D341Med (cell line): ENCODE results near the gene UGT1A6.
"Not testable (repeated sequence)": the region's sequence is repeated elsewhere in the genome, so short reads cannot be mapped to it uniquely, and the experiment has no call there.

ENCODE experiments used
- DNase-seq: peaks from one replicate; pipeline ENCODE4 v3.0.0; 2012; ENCODE audit warnings: low spot score

The UGT1A6 gene

GRCh38 chr2:233692648-233693047, at the start of gene UGT1A6:
UGT1A6 (plus strand) TSS chr2:233692890; CDS start chr2:233693005, 115 bp downstream.
- no peak for DNase-seq

DNA sequence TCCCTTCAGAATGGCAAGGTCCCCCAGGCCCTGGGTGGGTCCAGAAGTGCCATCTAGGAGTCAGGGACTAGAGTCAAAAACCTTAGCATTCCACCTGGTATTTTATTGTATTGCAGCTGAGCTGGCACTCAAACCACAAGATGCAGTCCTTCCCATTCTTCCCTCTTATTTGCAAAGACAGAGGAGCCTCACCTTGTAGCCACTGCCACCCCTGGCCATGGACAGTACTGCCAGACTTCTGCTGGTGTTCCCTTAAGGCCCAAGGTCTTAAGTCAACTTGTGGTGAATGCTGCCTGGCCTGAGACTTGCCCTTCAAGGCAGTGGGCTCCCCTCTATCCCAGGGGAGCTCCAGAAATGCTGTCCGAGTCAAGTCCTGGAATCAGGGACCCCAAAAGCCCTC, 49.6 kb upstream of the UGT1A6 start:
- DNase-seq = no peak

DNA sequence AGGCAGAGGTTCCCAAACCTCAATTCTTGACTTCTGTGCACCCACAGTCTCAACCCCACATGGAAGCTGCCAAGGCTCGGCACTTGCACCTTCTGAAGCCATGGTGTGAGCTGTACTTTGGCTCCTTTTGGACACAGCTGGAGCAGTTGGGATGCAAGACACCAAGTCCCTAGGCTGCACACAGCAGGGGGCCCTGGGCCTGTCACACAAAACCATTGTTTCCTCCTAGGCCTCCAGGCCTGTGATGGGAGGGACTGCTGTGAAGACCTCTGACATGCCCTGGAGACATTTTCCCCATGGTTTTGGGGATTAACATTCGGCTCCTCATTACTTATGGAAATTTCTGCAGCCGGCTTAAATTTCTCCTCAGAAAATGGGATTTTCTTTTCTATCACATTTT, 46.7 kb upstream of the UGT1A6 start:
- not testable (repeated sequence) for DNase-seq

DNA sequence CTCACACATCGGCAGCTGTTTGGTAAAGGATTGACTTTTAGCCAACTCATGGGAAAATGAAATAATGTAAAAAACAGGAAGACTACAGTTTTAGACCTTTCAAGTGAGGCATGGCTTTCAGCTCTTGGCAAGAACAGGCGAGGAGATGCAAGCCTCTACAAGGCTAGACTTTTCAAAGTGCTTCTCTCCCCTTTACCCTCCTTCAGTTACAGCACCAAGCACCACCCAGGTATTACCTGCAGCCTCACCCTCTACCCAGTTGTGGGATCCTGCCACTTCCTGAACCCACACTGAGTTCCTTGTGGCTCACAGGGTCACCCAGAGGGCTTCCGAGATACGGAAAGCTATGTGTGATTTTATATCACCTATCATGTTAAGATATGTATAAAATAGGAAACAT, 41.7 kb upstream of the UGT1A6 start:
- no peak for DNase-seq

- DNase-seq = no peak
These were observed 41.3 kb upstream of the UGT1A6 start for GRCh38 chr2:233651430-233651829.

GRCh38 chr2:233654501-233654900, 38.2 kb upstream of the UGT1A6 start:
- DNase-seq = no peak

DNA sequence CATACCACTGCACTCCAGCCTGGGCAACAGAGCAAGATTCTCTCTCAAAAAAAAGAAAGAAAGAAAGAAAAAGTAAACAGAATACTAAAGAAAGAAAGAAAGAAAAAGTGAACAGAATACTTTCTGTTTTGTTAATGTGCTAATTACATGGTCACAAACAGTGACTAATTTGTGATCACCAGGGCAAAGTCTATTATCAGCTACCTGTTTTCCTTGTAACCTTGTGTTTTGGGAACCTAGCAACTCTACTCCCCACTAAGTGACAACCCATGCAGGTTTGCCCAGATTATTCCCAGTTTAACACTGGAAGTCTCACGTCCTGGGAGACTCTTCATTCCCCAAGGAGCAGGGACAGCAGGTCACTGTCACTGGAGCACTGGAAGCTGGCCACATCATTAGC, 37.6 kb upstream of the UGT1A6 start:
- no peak for DNase-seq

DNA sequence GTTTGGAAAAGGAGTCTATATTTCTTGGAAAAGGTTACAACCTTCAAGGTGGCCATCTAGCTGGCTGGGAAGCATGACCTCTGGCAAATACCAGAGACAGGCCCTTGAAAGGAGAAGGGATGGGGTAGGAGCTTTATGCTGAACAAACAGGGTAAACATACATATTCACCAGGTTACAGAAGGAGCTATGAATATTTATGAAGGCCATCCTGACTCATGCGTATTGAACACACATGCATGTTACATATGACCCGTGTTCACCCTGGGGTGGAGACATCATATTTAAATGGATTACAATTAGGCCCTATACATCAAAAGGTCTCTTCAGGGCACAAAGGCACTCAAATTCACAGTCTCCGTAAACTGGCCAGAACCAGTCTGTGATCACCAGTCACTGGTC, 36.7 kb upstream of the UGT1A6 start:
- DNase-seq = not testable (repeated sequence)

GRCh38 chr2:233656443-233656842, 36.2 kb upstream of the UGT1A6 start:
- DNase-seq = no peak

GRCh38 chr2:233658610-233659009, 34.1 kb upstream of the UGT1A6 start:
- no peak for DNase-seq

GRCh38 chr2:233663911-233664310, 28.8 kb upstream of the UGT1A6 start:
- DNase-seq = no peak

GRCh38 chr2:233668605-233669260, 24.0 kb upstream of the UGT1A6 start:
- no peak for DNase-seq

DNA sequence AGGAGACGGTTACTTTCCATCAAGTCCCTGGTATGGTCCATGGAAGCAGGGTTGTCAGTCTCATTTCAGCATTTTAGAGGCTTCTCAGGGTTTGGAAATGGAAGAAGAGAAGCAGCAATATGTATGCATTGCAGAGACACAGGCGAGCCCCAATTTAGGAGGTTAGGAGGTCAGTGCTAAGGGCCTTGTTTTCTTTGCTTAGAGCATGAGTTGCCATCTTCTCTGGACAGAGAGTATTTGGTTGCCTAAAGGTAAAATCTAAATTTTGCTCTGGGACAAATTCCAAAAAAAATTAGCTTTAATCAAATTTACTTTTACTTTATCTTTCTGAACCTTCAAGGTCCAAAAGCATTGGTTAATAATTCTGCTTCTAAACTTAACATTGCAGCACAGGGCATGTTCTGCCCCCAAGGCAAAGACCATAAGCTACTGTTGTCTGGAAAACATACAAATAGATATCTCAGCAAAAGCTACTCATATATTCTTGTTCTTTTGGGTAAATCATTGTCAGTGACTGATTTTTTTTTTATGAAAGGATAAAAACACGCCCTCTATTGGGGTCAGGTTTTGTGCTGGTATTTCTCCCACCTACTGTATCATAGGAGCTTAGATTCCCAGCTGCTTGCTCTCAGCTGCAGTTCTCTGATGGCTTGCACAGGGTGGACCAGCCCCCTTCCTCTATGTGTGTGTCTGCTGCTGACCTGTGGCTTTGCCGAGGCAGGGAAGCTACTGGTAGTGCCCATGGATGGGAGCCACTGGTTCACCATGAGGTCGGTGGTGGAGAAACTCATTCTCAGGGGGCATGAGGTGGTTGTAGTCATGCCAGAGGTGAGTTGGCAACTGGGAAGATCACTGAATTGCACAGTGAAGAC, 21.2 kb upstream of the UGT1A6 start, which contains the start of gene UGT1A9:
Gene UGT1A9, plus strand, starts transcription at position 609 of the 872 bp plus-strand sequence. Its CDS starts 37 bp downstream, at position 646.
- no peak for DNase-seq

GRCh38 chr2:233672886-233673285, 19.8 kb upstream of the UGT1A6 start:
- no peak for DNase-seq

DNA sequence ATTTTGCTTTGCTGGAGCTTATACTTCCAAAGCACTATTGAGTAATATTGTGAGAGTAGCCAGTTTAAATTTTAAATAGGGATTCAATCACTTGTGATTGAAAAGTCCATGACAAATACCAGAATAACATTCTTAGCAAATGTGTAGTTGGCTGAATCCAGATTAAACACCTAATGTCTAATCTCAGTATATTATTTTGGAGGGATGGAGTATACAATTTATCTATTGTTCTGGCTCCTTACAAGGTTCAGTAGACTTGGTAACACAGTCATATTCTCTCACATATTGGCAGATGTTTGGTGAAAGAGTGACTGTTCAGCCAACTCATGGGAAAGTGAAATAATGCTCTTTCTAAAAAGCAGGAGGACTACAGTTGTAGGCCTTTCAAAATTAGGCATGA, 18.8 kb upstream of the UGT1A6 start:
- DNase-seq = no peak

DNA sequence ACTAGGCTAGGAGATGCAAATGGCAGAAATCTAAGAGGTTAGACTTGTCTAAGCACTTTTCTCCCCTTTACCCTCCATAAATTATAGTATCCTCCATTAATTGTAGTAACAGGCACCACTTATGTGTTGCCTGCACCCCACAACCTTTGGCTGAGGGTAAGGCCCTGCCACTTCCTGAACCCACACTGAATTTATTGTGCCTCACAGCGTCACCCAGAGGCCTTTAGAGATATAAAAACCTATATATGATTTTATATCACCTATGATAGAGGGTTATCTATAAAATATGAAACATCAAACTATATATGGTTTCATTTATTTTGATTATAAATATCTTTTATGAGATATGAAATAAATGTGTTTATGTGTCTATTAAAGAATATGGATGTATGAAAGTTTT, 18.4 kb upstream of the UGT1A6 start:
- no peak for DNase-seq

- DNase-seq = peak; percentile 52
These were observed 17.7 kb upstream of the UGT1A6 start for GRCh38 chr2:233674995-233675394.

DNA sequence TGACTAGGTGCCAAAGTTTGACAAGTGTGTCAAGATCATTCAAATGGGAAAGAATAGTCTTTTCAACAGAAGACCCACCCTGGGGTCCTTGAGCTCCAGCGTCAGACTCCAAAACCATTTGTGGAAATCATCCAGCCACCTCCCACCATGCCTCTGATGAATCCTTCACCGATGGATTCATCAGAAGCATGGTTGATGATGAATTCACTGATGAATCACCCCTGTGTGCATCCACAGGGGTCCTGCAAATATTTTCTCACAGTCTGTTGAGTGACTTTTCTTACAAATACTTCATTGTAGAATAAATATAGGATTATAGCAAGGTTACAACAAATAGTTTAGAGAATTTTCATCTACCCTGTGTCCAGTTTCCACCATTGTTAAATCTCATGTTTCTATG, 16.6 kb upstream of the UGT1A6 start:
- DNase-seq = no peak

- DNase-seq = no peak
These were observed 13.5 kb upstream of the UGT1A6 start for GRCh38 chr2:233679196-233679595.

- no peak for DNase-seq
These were observed 12.2 kb upstream of the UGT1A6 start for GRCh38 chr2:233680361-233681045.

- DNase-seq = no peak
These were observed 11.1 kb upstream of the UGT1A6 start, which contains the start of gene UGT1A7 for GRCh38 chr2:233681521-233682099. UGT1A7 (plus strand) TSS chr2:233681901; CDS start chr2:233681938, 37 bp downstream.

DNA sequence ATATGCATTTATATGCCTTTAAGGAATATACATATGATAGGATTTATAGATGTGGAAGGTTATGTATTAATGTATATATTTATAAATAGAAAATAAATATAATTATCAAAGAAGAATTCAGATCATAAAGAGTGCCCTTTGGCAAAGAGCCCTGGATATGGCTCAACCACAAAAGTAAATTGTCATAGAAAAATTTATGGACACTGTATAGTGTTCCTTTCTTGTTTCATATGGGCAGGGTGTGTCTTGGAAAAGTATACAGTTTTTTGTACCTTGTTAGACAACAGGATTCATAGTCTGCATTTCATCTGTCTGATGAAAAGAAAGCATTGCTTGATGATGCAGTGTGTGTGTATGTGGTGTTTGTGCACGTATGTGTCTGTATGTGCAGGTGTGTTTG, 8.1 kb upstream of the UGT1A6 start:
- DNase-seq = no peak
